Spleen (tissue), 11 donors: Measurements from ENCODE around the gene ABHD17C. TPM values are rescaled to one million over a fixed set of nuclear protein-coding genes. Genes with fewer than 3 reads are reported as not detected.
A peak's percentile ranks its signal among the peaks of the same experiment; 100 is the strongest.

Experiments
- DNase-seq: peaks from one replicate; pipeline ENCODE4 v3.0.0-alpha.2; 2020
- H3K27ac ChIP-seq, 8 donors: fragments of 200-600 bp; sonication (generic) in 7 of 8; 1 replicate in 4 of 8; 2 replicates in 4 of 8; pipeline versions ENCODE4 v1.5.0 to v1.8.0; 2016 to 2021; ENCODE audit warnings: inconsistent platforms in 4 of 8, mild to moderate bottlenecking in 4 of 8, moderate library complexity in 1 of 8
- H3K27me3 ChIP-seq, 7 donors: fragments of 200-600 bp; sonication (generic) in 6 of 7; replicated peaks in 1 of 7; 1 replicate in 4 of 7; 2 replicates in 3 of 7; pipeline versions ENCODE4 v1.5.0 to v1.8.0; 2016 to 2021; ENCODE audit warnings: inconsistent platforms in 3 of 7, mild to moderate bottlenecking in 1 of 7
- H3K36me3 ChIP-seq, 6 donors: fragments of 200-600 bp; sonication (generic) in 5 of 6; 1 replicate in 4 of 6; 2 replicates in 2 of 6; pipeline versions ENCODE4 v1.5.0 to v1.8.0; 2016 to 2021; ENCODE audit warnings: inconsistent platforms in 2 of 6
- H3K4me1 ChIP-seq, 6 donors: fragments of 200-600 bp; sonication (generic) in 5 of 6; 1 replicate in 3 of 6; 2 replicates in 3 of 6; pipeline versions ENCODE4 v1.5.0 to v1.8.0; 2016 to 2021; ENCODE audit warnings: inconsistent platforms in 3 of 6
- H3K4me3 ChIP-seq, 8 donors: fragments of 200-600 bp; sonication (generic) in 7 of 8; 1 replicate in 4 of 8; 2 replicates in 4 of 8; pipeline versions ENCODE4 v1.5.0 to v1.8.0; 2016 to 2021; ENCODE audit warnings: inconsistent platforms in 4 of 8, mild to moderate bottlenecking in 4 of 8, moderate library complexity in 2 of 8
- H3K9me3 ChIP-seq, 8 donors: fragments of 200-600 bp; sonication (generic) in 7 of 8; 1 replicate in 4 of 8; 2 replicates in 4 of 8; pipeline versions ENCODE4 v1.5.0 to v1.8.0; 2016 to 2021; ENCODE audit warnings: inconsistent platforms in 4 of 8
- CTCF ChIP-seq, 11 experiments: fragments of 200-600 bp in 7 of 11; fragments of 450-650 bp in 4 of 11; sonication (generic) in 4 of 11; IDR thresholded peaks in 8 of 11; conservative IDR thresholded peaks in 3 of 11; 1 replicate in 7 of 11; 2 replicates in 4 of 11; pipeline versions ENCODE4 v1.4.0 to v1.8.0; 2016 to 2021; ENCODE audit warnings: antibody characterized with exemption in 11 of 11, inconsistent platforms in 4 of 11, mild to moderate bottlenecking in 1 of 11
- POLR2A ChIP-seq, 3 donors: fragments of 450-650 bp; IDR thresholded peaks; one replicate each; pipeline ENCODE4 v1.5.1; 2017; ENCODE audit warnings: antibody characterized with exemption in 3 of 3, mild to moderate bottlenecking in 1 of 3
- POLR2AphosphoS5 ChIP-seq, 3 donors: sonication (generic); formaldehyde crosslinking; IDR thresholded peaks; one replicate each; pipeline ENCODE4 v1.5.1; 2017; ENCODE audit warnings: antibody characterized with exemption in 3 of 3
- WGBS, 5 donors: extraction: QIAGEN DNeasy Blood & Tissue Kit in 3 of 5; methylation state at CpG; one replicate each; pipeline versions ENCODE4 v1.1.5 to v1.1.7; 2013 to 2018; 5-methylcytosine and 5-hydroxymethylcytosine counted together
- intact Hi-C: fragments of 100-400 bp; cut with DNase I; formaldehyde crosslinking; loops from one replicate; pipeline ENCODE4 v1.15.0; 2023; ENCODE audit warnings: low total_unique reads
- polyA plus RNA-seq, 3 donors: library from polyadenylated mRNA; stranded (reverse); fragments of 200-250 nt; gene quantifications; one replicate each; pipeline ENCODE4 v1.2.1, GENCODE V29; 2013
- total RNA-seq, 7 donors: library from RNA; depleted of rRNA in 3 of 7; stranded (reverse); fragments of >200 nt in 3 of 7; fragmentation: NEBNext Ultra II Directional in 4 of 7; extraction: Animal tissue kit (Norgen Biotek cat#: 25700) in 4 of 7; gene quantifications; one replicate each; pipeline versions ENCODE4 v1.1.0 to v1.2.1, GENCODE V29; 2016 to 2021
- donor health status: healthy with polysubstance abuse.
- donor health status: DM: no; HTN: no; CAD: no; lungs with moderate emphysema.
- donor health status: DM: no; HTN: no; CAD: no.
- donor health status: Bipolar disorder and iron deficiency.
- donor health status: healthy.
- donor health status: DM: no; HTN: no; CAD: no.
- donor health status: DM: yes; HTN: yes; CAD: no.

The ABHD17C gene
- total and polyA plus RNA-seq, 10 donors = 4.2 to 17.0 (median 10.9) TPM

- intact Hi-C loops = no loop called here
- Histone ChIP-seq H3K9me3 (peaks cover 0 to 7% (median 0%) of the 10 kb centered on the region in 8 donors), H3K4me1 (peaks cover 0 to 67% (median 34%) of the 10 kb centered on the region in 6 donors), H3K27me3 (no peaks in the 10 kb centered on the region), H3K36me3 (no peaks in the 10 kb centered on the region), H3K4me3 (no peak overlapping the region), H3K27ac (peak overlapping the region in 7 of 8 donors; percentile 41 to 76 (median 69))
- no peak for DNase-seq
- 50 to 85% (median 67%) methylated on average over 4 of the region's 4 CpGs for WGBS, 5 donors
- TF ChIP-seq POLR2AphosphoS5 (IDR thresholded peaks at IDR 0.05) (no peak), CTCF (IDR thresholded peaks at IDR 0.05 in 8 of 11, conservative IDR thresholded peaks at IDR 0.05 in 3 of 11) (no peak), POLR2A (IDR thresholded peaks at IDR 0.05) (no peak)
Measured at GRCh38 chr15:80736560-80736959, 41.5 kb downstream of the ABHD17C start.

GRCh38 chr15:80739919-80740318 is 44.8 kb downstream of the ABHD17C start:
- Histone ChIP-seq H3K27ac (no peak overlapping the region), H3K4me3 (no peak overlapping the region), H3K4me1 (peaks cover 0 to 64% (median 27%) of the 10 kb centered on the region in 6 donors), H3K36me3 (no peaks in the 10 kb centered on the region), H3K9me3 (peaks cover 0 to 7% (median 0%) of the 10 kb centered on the region in 8 donors), H3K27me3 (no peaks in the 10 kb centered on the region)
- TF ChIP-seq POLR2AphosphoS5 (IDR thresholded peaks at IDR 0.05) (no peak), CTCF (IDR thresholded peaks at IDR 0.05 in 8 of 11, conservative IDR thresholded peaks at IDR 0.05 in 3 of 11) (no peak), POLR2A (IDR thresholded peaks at IDR 0.05) (no peak)
- 50 to 90% (median 76%) methylated on average over 3 of the region's 3 CpGs for whole genome bisulfite sequencing, 5 donors
- DNase-seq = no peak
- intact Hi-C loops = no loop called here

GRCh38 chr15:80742081-80742480 is 47.0 kb downstream of the ABHD17C start:
- DNase-seq = no peak
- WGBS, 5 donors = 83 to 91% (median 85%) methylated on average over 4 of the region's 4 CpGs
- H3K27me3 ChIP-seq = no peaks in the 10 kb centered on the region

More at GRCh38 chr15:80742081-80742480, 47.0 kb downstream of the ABHD17C start:
- no peak overlapping the region for H3K4me3 ChIP-seq
- TF ChIP-seq POLR2A (IDR thresholded peaks at IDR 0.05) = no peak
- TF ChIP-seq POLR2AphosphoS5 (IDR thresholded peaks at IDR 0.05) = no peak
- TF ChIP-seq CTCF (IDR thresholded peaks at IDR 0.05 in 8 of 11, conservative IDR thresholded peaks at IDR 0.05 in 3 of 11) = no peak
- peaks cover 4 to 53% (median 18%) of the 10 kb centered on the region in 6 donors for H3K4me1 ChIP-seq
- H3K9me3 ChIP-seq = peaks cover 0 to 10% (median 0%) of the 10 kb centered on the region in 8 donors
- intact Hi-C loops = no loop called here
- H3K27ac ChIP-seq = peak overlapping the region in 4 of 8 donors; percentile 6 to 71 (median 64)
- no peaks in the 10 kb centered on the region for H3K36me3 ChIP-seq
